ENCODE results near the gene ARL6IP5. TPM values are rescaled to one million over a fixed set of nuclear protein-coding genes. Genes with fewer than 3 reads are reported as not detected.

The ARL6IP5 gene
- total RNA-seq, 6 donors from 2014 or later = 34.6 to 145 (median 125) TPM

GRCh38 chr3:69145688-69146087 is 61.0 kb downstream of the ARL6IP5 start:
- H3K36me3 ChIP-seq = no peaks in the 10 kb centered on the region
- H3K4me1 ChIP-seq = no peaks in the 10 kb centered on the region
- H3K9me3 ChIP-seq = no peaks in the 10 kb centered on the region
- H3K4me3 ChIP-seq = no peak overlapping the region
- no peak for TF ChIP-seq POLR2A (IDR thresholded peaks at IDR 0.05)
- TF ChIP-seq, protein P1, sequence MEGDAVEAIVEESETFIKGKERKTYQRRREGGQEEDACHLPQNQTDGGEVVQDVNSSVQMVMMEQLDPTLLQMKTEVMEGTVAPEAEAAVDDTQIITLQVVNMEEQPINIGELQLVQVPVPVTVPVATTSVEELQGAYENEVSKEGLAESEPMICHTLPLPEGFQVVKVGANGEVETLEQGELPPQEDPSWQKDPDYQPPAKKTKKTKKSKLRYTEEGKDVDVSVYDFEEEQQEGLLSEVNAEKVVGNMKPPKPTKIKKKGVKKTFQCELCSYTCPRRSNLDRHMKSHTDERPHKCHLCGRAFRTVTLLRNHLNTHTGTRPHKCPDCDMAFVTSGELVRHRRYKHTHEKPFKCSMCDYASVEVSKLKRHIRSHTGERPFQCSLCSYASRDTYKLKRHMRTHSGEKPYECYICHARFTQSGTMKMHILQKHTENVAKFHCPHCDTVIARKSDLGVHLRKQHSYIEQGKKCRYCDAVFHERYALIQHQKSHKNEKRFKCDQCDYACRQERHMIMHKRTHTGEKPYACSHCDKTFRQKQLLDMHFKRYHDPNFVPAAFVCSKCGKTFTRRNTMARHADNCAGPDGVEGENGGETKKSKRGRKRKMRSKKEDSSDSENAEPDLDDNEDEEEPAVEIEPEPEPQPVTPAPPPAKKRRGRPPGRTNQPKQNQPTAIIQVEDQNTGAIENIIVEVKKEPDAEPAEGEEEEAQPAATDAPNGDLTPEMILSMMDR (IDR thresholded peaks at IDR 0.05) = no peak
- TF ChIP-seq EP300 (IDR thresholded peaks at IDR 0.05) = no peak
- no peak for TF ChIP-seq POLR2AphosphoS5 (IDR thresholded peaks at IDR 0.05)
- DNase-seq (no peak), ATAC-seq (ENCODE audit: low FRiP score in 2 of 2) (no peak)
- H3K27ac ChIP-seq = no peak overlapping the region
- no peaks in the 10 kb centered on the region for H3K27me3 ChIP-seq

DNA sequence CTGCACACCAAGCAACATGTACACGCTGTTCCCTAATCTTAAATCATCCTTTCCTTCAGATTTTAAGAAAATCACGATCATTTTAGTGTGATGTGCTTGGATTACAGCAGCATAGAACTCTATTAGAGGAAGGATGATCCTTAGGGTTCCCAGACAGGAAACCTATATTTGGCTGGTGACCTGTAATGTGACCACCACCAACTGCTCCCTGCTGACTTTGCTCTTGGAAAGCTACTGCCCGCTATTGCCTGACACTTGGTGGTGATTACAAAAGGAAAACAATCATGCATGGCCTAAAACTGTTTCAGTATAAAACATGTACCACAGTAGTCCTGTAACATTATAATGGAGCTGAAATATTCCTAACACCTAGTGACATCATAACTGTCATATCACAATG is 64.8 kb downstream of the ARL6IP5 start:
- Histone ChIP-seq H3K9me3 (no peaks in the 10 kb centered on the region), H3K4me1 (no peaks in the 10 kb centered on the region), H3K36me3 (no peaks in the 10 kb centered on the region), H3K27ac (no peak overlapping the region), H3K27me3 (no peaks in the 10 kb centered on the region), H3K4me3 (no peak overlapping the region)
- WGBS, 2 donors = 90% methylated on average over 3 of the region's 3 CpGs
- ATAC-seq (ENCODE audit: low FRiP score in 2 of 2) (no peak), DNase-seq (no peak)
- TF ChIP-seq POLR2A (IDR thresholded peaks at IDR 0.05) (no peak), EP300 (IDR thresholded peaks at IDR 0.05) (no peak), POLR2AphosphoS5 (IDR thresholded peaks at IDR 0.05) (no peak)
- TF ChIP-seq, protein P1 (IDR thresholded peaks at IDR 0.05) = no peak

Small RNA genes lying within 50 kb of the gene (small RNA-seq; reads per million reads assigned to genes)
- 0 to 0.07 (median 0) reads per million in 4 donors for gene MIR3136

Other genes starting within 250 kb of the ARL6IP5 start
- under 1 TPM in 3 of 6 donors, not detected in 3; 0.26 to 0.89 (median 0.55) TPM for gene TAFA4, start 152.4 kb upstream of the ARL6IP5 start, total RNA-seq
- 10 to 100 TPM; 29.9 to 79.6 (median 40.9) TPM for gene EOGT, start 71.3 kb upstream of the ARL6IP5 start, total RNA-seq
- 100 to 1,000 TPM in 1 of 6 donors, 10 to 100 TPM in 5; 30.2 to 212 (median 53.0) TPM for gene TMF1, start 32.6 kb upstream of the ARL6IP5 start, total RNA-seq
- gene UBA3, start 4.6 kb upstream of the ARL6IP5 start, total RNA-seq = 10 to 100 TPM; 36.8 to 71.9 (median 50.5) TPM
- 1 to 10 TPM in 1 of 6 donors, under 1 TPM in 3, not detected in 2; 0.17 to 4.2 (median 0.40) TPM for gene LMOD3, start 37.7 kb downstream of the ARL6IP5 start, total RNA-seq